ENCODE data around the gene WWOX.

WWOX gene

DNA sequence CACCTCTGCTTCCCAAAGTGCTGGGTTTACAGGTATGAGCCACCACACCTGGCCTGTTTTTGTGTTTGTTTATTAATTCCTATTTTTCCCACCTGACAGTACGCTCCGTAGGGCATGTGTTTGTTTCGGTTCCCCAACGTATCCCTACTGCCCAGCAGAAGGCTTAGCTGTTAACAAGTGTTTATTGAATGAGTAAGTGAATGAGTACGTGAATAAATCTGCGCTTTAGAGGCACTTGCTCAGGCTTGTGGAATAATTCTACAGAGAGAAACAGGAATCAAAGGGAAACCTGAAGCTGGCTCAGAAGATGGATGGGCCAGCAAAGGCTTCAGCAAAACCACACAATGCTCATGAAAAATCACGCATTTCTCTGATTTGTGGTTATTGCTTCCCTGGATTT, 853.2 kb downstream of the WWOX start:
- DNase-seq (ENCODE audit: low read depth) = no peak

DNA sequence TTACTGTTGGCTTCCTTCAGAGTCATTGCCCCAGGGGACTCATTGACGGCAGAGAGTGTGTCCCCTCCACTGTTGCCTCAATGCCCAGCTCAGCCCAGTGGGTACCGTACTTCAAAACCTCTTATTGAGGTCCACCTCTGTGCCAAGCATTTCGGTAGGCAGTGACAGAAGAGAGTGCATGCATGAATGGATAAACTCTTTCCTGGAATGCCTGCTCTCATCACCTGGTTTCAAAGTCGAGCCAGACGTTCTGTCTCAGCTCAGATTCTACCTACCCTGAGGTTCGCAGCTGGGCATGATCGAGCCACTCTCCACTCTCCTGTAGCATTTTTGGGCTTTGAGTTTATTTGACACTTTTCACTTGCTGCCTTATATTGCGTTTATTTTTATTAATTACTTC, 854.1 kb downstream of the WWOX start:
- no peak for DNase-seq (ENCODE audit: low read depth)

DNA sequence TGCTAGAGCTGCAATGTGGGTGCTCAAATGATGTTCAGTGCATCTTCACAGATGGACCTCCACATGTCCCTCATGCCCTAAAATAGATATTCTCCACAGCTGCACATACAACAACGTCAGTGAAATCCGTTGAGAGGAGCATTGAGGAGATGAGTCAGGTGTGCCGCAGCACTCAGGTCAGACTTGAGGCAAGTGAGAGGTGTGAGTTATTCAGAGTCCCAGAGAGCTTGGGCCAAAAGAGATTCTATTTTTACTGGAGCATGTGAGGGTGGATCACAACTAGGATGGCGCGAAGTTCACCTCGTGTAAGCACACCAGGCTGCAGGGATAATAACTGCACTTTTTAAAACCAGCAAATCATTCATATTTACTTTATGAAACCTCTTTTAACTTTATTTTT, 855.8 kb downstream of the WWOX start:
- DNase-seq (ENCODE audit: low read depth) = no peak

- no peak for DNase-seq (ENCODE audit: low read depth)
These were observed 857.4 kb downstream of the WWOX start for GRCh38 chr16:78956859-78957258.

GRCh38 chr16:78957317-78958100, 858.1 kb downstream of the WWOX start:
- no peak for DNase-seq (ENCODE audit: low read depth)

GRCh38 chr16:78961464-78961863, 862.0 kb downstream of the WWOX start:
- no peak for DNase-seq (ENCODE audit: low read depth)

DNA sequence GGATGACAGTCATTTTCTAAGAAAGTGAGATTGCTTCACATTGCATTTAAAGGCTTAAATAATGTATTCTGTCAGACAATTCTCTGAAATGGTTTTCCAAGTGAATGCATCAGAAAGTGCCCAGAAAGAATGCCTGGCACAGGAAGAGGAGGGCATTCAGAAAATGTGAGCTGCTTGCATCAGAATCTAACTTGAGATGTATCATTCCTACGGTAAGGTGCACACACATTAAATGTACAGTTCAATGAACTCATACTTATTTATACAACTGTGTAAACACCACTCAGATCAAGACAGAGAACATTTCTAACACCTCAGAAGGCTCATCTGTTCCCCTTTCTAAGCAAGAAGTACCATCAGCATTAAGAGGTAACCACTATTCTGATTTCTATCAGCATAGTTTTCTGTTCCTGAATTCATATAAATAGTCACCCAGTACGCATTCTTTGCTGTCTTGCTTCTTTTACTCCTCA, 863.0 kb downstream of the WWOX start:
- no peak for DNase-seq (ENCODE audit: low read depth)

GRCh38 chr16:78967948-78968347, 868.5 kb downstream of the WWOX start:
- no peak for DNase-seq (ENCODE audit: low read depth)

GRCh38 chr16:78969721-78970120, 870.3 kb downstream of the WWOX start:
- no peak for DNase-seq (ENCODE audit: low read depth)

- DNase-seq (ENCODE audit: low read depth) = no peak
These were observed 871.2 kb downstream of the WWOX start for GRCh38 chr16:78970650-78971049.

- DNase-seq (ENCODE audit: low read depth) = no peak
These were observed 872.6 kb downstream of the WWOX start for GRCh38 chr16:78972006-78972405.

DNA sequence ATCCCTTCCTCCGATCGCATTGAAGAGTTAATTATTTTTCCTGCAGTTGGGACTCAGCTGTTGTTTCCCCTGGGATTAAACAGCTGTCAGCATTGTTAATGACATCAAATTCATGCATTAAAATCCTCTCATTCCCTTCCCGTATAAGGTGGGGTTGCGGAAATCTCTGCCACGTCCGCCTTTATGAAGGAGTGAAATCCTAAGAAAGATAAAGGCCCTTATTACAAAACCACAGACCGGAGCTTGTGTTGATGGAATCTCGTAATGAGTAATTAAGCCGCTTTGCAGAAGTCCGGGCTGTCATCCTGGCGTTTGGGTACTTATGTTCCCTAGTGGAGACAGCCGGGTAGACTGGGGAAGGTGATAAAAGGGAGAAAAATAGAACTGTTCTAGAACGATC, 873.5 kb downstream of the WWOX start:
- DNase-seq (ENCODE audit: low read depth) = no peak

DNA sequence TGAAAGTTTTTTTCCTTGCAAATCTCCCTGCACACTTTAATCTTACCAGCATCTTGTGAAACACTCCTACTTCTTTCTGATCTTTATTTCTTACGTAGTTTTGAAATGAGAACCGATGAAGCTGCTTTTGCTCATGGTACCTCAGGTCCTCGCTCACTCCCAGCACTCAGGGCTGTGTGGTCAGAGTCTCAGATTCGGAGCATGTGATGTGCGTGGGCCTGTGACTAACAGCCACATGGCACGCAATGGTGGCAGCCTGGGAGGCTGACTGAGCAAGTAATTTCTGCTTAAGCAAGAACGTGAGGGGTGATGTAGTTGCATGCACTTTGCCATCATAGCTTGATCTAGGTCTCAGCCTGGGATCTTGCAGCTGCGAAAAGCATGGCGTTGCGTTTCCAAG, 876.8 kb downstream of the WWOX start:
- no peak for DNase-seq (ENCODE audit: low read depth)

GRCh38 chr16:78980825-78981224, 881.4 kb downstream of the WWOX start:
- DNase-seq (ENCODE audit: low read depth) = no peak

- no peak for DNase-seq (ENCODE audit: low read depth)
These were observed 882.8 kb downstream of the WWOX start for GRCh38 chr16:78982096-78982744.

DNA sequence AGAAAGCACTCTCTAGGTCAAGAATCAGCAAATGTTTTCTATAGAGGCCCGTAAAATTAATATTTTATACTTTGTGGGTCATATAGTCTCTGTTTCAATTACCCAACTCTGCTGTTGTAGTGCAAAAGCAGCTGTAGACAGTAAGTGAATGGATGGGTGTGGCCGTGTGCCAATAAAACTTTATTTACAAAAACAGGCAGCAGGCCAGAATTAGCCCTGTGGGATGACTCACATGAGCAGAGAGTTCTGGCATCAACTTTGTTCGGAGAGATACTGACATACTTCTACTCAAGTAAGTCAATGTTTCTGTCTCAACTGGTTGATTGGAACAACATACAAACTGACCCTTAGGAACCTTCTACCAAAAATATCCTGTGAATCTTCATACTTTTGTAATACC, 884.9 kb downstream of the WWOX start:
- no peak for DNase-seq (ENCODE audit: low read depth)

DNA sequence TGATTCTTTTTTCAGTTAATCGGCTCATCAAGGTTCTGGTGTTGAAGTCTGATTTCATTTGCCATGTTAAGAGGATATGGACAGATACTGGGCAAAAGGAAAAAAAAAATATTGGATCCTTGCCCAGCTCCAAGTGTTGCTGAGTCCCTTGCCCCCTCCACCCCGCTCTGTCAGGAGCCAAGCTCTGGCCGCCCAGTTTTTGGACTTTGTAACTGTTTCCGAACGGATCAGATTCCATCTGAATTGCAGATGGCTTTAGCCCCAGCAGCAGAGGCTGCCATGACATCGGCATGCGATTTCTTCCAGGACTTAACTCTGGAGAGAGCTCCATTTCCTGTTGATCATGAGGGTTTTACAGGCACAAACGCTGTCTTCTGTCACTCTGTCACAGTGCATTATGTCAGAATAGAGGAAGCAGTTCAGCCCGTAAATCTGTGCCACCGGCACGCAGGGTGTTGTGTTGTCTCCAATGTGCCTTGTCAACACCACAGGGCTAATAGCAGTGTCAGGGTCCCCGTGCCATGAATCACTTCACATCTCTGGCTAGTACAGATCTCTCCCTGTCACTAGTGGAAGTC, 885.5 kb downstream of the WWOX start:
- DNase-seq (ENCODE audit: low read depth) = no peak

- no peak for DNase-seq (ENCODE audit: low read depth)
These were observed 886.5 kb downstream of the WWOX start for GRCh38 chr16:78985716-78986605.

DNA sequence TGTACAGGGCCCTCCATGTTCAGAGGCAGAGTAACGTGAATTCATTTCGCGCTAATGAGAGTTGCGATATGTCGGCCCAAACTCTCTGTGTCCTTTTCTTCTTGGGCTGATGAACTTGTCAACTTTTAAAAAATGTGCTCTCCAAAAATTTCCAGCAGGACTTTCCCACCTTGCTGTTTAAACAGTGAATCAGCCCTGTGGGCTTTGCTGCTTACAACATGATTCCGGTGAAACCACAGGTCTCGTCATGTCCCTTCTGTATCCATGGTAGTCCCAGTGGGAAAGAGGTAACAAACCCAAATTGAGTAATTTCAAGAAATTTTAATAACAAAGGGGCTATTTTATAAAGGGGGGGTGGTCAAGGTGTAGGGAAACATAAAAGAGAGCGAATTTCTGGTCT, 888.2 kb downstream of the WWOX start:
- no peak for DNase-seq (ENCODE audit: low read depth)

GRCh38 chr16:78988361-78988969, 889.0 kb downstream of the WWOX start:
- DNase-seq (ENCODE audit: low read depth) = no peak

GRCh38 chr16:78990309-78990701, 890.9 kb downstream of the WWOX start:
- no peak for DNase-seq (ENCODE audit: low read depth)

- no peak for DNase-seq (ENCODE audit: low read depth)
These were observed 892.5 kb downstream of the WWOX start for GRCh38 chr16:78992001-78992400.

Data from T-helper 22 cell (primary cell).